VCaP (cell line): ENCODE measurements around the gene RBM20.
"Not testable (repeated sequence)": the region's sequence is repeated elsewhere in the genome, so short reads cannot be mapped to it uniquely, and the experiment has no call there.

Experiments
- H3K27ac ChIP-seq: fragments of 450-650 bp; 2 replicates; pipeline ENCODE4 v1.5.1; 2017
- CTCF ChIP-seq: fragments of 450-650 bp; conservative IDR thresholded peaks from 2 replicates; pipeline ENCODE4 v1.5.1; 2017; ENCODE audit warnings: mild to moderate bottlenecking, moderate library complexity

Gene RBM20

GRCh38 chr10:110618230-110618610 lies 25.9 kb upstream of the RBM20 start:
- no peak overlapping the region for H3K27ac ChIP-seq
- no peak for TF ChIP-seq CTCF

- TF ChIP-seq CTCF: no peak
- H3K27ac ChIP-seq: no peak overlapping the region
These were observed 24.4 kb upstream of the RBM20 start for GRCh38 chr10:110619514-110620397.

DNA sequence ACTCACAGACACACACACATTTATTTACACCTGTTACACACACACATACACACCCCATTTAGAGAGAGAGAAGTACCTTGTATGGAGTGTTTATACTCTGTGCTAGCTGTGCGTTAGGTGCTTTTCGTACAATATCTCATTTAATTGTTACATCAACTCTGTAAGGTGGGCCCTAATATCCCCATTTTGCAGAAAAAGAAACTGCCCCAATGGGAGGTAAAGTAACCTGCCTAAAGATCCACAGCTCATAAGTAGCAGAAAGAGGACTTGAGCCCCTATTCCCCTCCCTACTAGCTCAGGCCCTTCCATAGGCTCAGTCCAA lies 23.8 kb upstream of the RBM20 start:
- H3K27ac ChIP-seq: no peak overlapping the region
- no peak for TF ChIP-seq CTCF

GRCh38 chr10:110623316-110623715 lies 20.8 kb upstream of the RBM20 start:
- not testable (repeated sequence) for H3K27ac ChIP-seq

DNA sequence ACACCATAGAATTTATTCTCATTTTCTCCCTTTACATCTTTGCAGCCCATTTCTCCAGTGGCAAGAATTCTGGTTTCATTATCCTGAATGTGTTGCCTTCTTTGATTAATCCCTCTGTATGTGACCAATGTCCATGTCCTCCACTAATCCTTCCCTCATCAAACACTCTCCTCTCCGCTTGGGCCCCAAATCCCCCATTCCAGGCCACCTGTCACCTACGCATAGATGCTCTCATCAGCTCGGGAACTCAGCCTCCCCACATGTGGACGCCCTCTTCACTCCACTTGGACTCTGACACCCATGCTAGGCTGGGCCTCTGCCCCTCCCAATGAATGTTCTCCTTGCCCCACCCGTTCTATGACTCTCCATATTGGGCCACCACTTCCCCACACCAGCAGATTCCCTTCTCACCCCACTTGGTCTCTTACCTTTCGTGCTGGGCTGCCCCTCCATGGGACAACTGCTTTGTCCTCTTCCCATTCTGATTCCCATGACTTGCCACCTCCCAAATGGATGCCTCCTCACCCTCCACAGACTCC lies 18.7 kb upstream of the RBM20 start:
- TF ChIP-seq CTCF: no peak
- no peak overlapping the region for H3K27ac ChIP-seq

DNA sequence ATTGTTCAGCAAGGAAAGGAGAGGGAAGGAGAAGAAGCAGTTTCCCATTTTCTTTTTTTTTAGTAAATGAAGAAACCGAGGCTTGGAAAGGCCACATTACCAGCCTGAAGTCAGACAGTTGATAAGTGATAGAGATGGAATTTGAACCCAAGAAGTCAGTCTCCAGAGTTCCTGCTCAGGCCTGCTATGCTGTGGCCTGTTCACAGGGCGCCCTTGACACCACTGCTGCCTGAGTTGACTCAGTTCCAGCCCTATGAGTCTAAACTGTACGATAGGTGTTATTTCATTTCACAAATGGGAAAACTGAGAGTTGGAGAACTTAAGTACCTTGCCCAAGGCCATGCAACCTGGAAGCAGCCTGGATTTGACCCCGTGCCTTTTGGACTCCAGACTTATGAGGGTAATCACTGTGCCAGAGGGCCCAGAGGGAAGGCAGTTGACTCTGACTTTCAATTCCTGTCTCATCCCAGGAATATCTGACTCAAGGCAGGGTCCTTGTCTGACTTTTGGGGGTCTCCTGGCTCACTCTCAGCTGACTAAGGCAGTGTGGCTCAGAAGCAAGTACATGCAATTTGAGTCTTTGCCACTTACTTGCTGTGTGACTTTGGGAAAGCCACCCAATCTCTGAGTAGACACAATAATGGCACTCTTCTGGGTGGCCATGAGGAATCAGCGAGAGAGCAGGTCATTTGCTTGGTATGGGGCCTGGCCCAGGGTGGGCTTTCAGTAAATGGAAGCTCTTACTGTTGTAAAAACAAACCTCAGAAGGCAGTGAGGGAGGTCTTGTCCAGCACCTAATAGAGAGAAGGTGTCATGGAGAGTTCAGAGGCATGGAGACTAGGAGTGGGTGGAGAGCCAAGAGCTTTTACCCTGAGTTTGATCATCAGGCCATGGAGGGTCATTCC lies 17.9 kb upstream of the RBM20 start:
- H3K27ac ChIP-seq: no peak overlapping the region
- no peak for TF ChIP-seq CTCF

- no peak overlapping the region for H3K27ac ChIP-seq
- no peak for TF ChIP-seq CTCF
These were observed 16.0 kb upstream of the RBM20 start for GRCh38 chr10:110628161-110628560.
